WERI-Rb-1 (cell line): Measurements from ENCODE around the gene TSPAN31.

Source experiments
- DNase-seq: peaks from one replicate; pipeline ENCODE4 v3.0.0-alpha.2; 2020
- H3K27ac ChIP-seq: fragments of 250-450 bp; sonication (Bioruptor Pico); 2 replicates; pipeline ENCODE4 v1.5.1; 2020; ENCODE audit warnings: mild to moderate bottlenecking, moderate library complexity
- H3K27me3 ChIP-seq: fragments of 250-450 bp; sonication (Bioruptor Pico); 2 replicates; pipeline ENCODE4 v1.5.1; 2021; ENCODE audit warnings: mild to moderate bottlenecking, low read depth, moderate library complexity; ENCODE audit not compliant: insufficient read depth, severe bottlenecking
- H3K36me3 ChIP-seq: fragments of 250-450 bp; sonication (Bioruptor Pico); 2 replicates; pipeline ENCODE4 v1.5.1; 2020; ENCODE audit warnings: mild to moderate bottlenecking, moderate library complexity
- H3K4me3 ChIP-seq: 2 replicates; pipeline ENCODE4 v1.5.1; 2011; ENCODE audit warnings: low read depth, mild to moderate bottlenecking, control low read depth, low read length
- H3K9me3 ChIP-seq: fragments of 250-450 bp; sonication (Bioruptor Pico); 2 replicates; pipeline ENCODE4 v1.5.1; 2021; ENCODE audit warnings: mild to moderate bottlenecking, moderate library complexity; ENCODE audit not compliant: severe bottlenecking
- CTCF ChIP-seq: IDR thresholded peaks from 2 replicates; pipeline ENCODE4 v1.5.1; 2011; ENCODE audit warnings: low read depth, mild to moderate bottlenecking, control low read depth, inconsistent platforms, low read length

TSPAN31 gene

DNA sequence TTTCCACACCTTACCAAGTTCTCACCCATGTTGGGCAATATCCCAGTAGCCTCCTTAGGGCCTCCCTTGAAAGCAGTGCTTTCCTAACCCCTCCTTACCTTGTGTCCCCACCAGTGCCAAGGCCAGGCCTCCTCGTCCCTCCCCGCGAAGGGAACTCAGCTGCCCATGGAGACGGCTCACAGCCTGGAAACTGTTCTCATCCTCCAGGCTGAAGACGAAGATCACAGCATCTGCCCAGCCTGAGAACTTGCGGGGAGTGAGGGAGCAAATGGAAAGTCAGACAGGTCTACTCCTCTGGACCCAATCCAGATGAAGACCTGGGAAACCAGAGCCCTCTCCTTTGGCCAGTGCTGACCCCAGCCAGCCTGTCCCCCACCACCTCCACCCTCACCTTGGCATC is 10.9 kb upstream of the TSPAN31 start:
- no peak for TF ChIP-seq CTCF
- Histone ChIP-seq H3K27me3 (peaks cover 17% of the 10 kb centered on the region), H3K4me3 (no peak overlapping the region), H3K36me3 (no peaks in the 10 kb centered on the region), H3K9me3 (no peaks in the 10 kb centered on the region), H3K27ac (no peak overlapping the region)
- no peak for DNase-seq

DNA sequence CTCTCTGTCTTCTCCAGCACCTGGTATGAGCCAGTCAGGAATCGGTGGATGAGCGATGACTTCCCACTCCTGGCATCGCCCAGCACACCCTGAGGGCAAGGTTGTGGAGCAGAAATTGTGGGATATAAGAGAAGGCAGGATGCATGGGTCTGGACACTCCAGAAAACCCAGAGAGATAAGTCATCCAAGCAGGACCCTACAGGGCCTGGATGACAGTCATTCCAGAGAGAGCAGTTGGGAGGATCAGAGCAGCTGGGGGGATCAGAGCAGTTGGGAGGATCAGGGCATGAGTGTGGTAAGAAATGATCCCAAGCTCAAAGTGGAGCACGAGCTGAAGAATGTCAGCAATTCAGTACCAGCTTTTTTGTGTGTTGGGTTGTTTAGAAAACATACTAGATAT is 10.2 kb upstream of the TSPAN31 start:
- H3K36me3 ChIP-seq = no peaks in the 10 kb centered on the region
- TF ChIP-seq CTCF = no peak
- H3K4me3 ChIP-seq = no peak overlapping the region
- DNase-seq = peak; percentile 43
- H3K9me3 ChIP-seq = no peaks in the 10 kb centered on the region
- peaks cover 20% of the 10 kb centered on the region for H3K27me3 ChIP-seq
- H3K27ac ChIP-seq = no peak overlapping the region

GRCh38 chr12:57735198-57735855 is 9.5 kb upstream of the TSPAN31 start:
- H3K27me3 ChIP-seq = peaks cover 20% of the 10 kb centered on the region
- H3K9me3 ChIP-seq = no peaks in the 10 kb centered on the region
- no peaks in the 10 kb centered on the region for H3K36me3 ChIP-seq
- H3K27ac ChIP-seq = no peak overlapping the region
- DNase-seq = no peak
- TF ChIP-seq CTCF = no peak
- peak overlapping the region; percentile 49; the same call in 1 of the 2 replicates for H3K4me3 ChIP-seq

- Histone ChIP-seq H3K27ac (no peak overlapping the region), H3K36me3 (no peaks in the 10 kb centered on the region), H3K27me3 (peaks cover 20% of the 10 kb centered on the region), H3K4me3 (peak overlapping the region; percentile 49), H3K9me3 (no peaks in the 10 kb centered on the region)
- peak; percentile 64 for TF ChIP-seq CTCF
- peak; percentile 79 for DNase-seq
Observed at GRCh38 chr12:57735952-57736740, 8.7 kb upstream of the TSPAN31 start.

- Histone ChIP-seq H3K27me3 (peaks cover 20% of the 10 kb centered on the region), H3K4me3 (peak overlapping the region; percentile 49), H3K9me3 (no peaks in the 10 kb centered on the region), H3K27ac (no peak overlapping the region), H3K36me3 (no peaks in the 10 kb centered on the region)
- DNase-seq = no peak
- TF ChIP-seq CTCF = no peak
Observed at GRCh38 chr12:57736741-57737466, 7.9 kb upstream of the TSPAN31 start.
